NCI-H2196 (cell line): ENCODE measurements around the gene XRN1.
A peak's percentile ranks its signal among the peaks of the same experiment; 100 is the strongest.
"Not testable (repeated sequence)": the region's sequence is repeated elsewhere in the genome, so short reads cannot be mapped to it uniquely, and the experiment has no call there.

ENCODE experiments used
- DNase-seq: peaks from one replicate; lab custom pipeline; 2025; ENCODE audit not compliant: unreplicated experiment; lab: John Stamatoyannopoulos, UW

Gene XRN1, protein sequence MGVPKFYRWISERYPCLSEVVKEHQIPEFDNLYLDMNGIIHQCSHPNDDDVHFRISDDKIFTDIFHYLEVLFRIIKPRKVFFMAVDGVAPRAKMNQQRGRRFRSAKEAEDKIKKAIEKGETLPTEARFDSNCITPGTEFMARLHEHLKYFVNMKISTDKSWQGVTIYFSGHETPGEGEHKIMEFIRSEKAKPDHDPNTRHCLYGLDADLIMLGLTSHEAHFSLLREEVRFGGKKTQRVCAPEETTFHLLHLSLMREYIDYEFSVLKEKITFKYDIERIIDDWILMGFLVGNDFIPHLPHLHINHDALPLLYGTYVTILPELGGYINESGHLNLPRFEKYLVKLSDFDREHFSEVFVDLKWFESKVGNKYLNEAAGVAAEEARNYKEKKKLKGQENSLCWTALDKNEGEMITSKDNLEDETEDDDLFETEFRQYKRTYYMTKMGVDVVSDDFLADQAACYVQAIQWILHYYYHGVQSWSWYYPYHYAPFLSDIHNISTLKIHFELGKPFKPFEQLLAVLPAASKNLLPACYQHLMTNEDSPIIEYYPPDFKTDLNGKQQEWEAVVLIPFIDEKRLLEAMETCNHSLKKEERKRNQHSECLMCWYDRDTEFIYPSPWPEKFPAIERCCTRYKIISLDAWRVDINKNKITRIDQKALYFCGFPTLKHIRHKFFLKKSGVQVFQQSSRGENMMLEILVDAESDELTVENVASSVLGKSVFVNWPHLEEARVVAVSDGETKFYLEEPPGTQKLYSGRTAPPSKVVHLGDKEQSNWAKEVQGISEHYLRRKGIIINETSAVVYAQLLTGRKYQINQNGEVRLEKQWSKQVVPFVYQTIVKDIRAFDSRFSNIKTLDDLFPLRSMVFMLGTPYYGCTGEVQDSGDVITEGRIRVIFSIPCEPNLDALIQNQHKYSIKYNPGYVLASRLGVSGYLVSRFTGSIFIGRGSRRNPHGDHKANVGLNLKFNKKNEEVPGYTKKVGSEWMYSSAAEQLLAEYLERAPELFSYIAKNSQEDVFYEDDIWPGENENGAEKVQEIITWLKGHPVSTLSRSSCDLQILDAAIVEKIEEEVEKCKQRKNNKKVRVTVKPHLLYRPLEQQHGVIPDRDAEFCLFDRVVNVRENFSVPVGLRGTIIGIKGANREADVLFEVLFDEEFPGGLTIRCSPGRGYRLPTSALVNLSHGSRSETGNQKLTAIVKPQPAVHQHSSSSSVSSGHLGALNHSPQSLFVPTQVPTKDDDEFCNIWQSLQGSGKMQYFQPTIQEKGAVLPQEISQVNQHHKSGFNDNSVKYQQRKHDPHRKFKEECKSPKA (N-terminal part only)

DNA sequence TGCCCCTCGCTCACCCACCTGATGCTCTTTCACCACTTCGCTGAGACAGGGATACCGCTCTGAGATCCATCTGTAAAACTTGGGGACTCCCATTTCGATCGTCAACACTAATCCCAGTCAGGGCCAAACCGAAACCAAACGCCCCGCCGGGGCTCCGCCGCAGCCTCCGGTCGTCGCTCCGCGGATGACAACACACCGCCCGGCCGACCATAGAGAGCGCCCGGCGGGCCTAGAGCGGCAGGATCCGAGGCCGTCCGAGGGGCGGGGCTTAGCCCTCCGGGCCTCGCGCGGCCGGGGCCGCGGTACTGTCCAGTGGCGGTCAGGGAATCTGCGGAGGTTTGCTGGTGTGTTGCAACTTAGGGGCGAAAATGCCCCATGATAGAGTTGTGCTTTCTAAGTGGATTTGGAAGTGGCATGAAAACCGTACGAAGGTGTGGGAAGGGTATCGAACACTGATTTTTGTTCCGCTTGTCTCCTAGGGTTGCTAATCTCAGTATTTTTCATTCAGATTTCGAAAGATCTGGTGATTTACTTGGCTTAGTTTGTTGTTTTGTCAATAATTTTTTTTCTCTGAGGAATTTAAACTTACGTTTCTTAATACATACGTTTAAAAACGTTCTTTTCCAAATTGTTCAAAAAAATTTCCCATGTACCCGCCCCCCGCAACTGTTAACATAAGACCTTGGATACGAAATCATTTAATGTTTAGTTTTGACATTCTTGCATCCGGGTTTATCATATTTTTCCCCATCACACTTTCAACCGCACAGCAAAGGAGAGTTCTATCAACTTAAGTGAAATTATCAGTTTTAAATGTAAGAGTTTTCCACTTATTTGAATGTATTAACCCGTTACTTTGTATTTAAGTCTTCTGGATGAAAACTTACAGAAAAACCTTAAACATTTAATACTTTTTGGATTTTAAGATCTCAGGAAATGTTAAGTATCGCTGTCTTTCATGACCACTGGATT lies at the start of gene XRN1:
Gene XRN1, minus strand, starts transcription at position 186 of the 972 bp plus-strand sequence. Its CDS starts 93 bp downstream, at position 93.
- peak; percentile 99 for DNase-seq

DNA sequence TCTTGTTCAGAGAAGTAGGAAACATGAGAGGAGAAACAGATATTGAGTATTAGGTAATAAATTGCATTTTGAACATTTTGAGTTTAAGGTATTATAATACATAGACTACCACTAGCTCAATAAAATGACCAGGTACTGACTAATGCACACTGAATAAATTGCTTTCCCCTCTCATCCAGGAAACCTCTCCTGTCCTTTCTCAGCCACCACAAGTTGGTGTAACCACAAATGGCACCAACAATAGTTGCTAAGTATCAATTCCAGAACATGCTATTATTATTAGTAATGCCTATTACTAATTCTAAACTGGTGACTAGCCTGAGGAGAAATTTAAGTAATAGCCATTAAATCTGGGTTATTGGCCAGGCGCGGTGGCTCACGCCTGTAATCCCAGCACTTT lies 47.3 kb upstream of the XRN1 start:
- DNase-seq: no peak

DNA sequence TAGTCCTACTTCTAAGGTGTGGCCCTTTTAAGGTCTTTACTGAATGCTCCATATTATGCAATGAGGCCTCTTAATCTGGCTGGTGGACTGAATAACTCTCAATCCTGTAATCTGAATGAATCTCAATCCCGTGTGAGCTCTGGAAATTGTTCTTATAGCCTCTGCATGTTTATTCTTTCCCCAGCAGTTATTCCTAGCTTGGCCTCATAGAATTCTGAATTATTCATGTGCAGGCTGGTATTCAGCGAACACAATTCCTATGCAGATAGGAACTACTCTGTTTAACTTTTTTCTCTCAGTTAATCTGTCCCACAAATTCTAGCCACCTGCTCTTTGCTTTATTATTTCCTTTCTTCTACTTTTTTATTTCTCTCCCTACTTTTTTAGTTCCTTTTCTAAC lies 44.3 kb upstream of the XRN1 start:
- DNase-seq: no peak

DNA sequence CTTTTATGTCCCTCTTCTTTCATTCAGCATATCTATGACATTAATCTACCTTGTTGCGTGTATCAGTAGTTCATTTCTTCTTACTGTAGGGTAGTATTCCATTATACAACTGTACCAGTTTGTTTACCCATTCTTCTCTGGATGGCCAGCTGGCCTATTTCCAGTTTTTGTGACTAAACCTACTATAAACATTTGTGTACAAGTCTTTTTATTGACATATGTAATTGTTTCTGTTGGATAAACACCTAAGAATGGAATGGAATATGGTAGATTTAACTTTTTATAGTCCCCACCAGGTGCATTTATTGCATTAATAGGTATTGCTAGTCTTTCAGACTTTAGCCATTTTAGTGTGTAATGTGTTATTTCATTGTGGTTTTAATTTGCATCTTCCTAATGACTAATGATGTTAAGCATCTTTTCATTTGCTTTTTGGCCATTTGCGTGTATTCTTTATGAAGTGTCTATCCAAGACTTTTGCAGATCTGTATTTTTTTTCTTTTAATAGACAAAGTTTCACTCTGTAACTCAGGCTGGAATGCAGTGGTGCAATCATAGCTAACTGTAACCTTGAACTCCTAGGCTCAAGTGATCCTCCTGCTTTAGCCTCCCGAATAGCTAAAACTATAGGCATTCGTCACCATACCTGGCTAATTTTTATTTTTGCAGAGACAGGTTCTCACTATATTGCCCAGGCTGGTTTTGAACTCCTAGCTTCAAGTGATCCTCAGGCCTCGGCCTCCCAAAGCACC lies 41.9 kb upstream of the XRN1 start:
- DNase-seq: no peak

DNA sequence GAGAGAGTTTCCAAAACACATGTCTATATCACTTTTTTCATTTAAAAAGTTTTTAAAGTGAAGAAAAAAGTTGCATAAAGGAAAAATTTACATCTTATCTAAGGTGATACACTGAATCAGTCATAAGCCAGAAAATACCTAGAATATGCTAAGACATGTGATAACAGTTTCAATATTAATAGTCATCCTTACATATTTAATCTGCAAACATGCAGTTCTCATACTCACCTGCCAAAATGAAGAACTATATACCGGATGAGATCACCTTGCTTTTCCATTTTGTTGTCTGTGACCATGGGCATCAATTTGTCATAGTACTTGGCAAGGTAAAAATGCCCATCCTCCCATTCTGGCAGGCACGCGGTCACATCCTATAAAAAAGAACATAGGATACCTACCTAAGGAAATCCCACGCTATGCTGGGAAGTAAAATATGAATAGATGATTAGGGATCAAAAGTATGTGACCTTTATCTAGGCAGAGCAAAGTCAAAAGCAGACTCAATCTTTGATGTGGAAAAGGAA lies 37.1 kb upstream of the XRN1 start:
- no peak for DNase-seq

DNA sequence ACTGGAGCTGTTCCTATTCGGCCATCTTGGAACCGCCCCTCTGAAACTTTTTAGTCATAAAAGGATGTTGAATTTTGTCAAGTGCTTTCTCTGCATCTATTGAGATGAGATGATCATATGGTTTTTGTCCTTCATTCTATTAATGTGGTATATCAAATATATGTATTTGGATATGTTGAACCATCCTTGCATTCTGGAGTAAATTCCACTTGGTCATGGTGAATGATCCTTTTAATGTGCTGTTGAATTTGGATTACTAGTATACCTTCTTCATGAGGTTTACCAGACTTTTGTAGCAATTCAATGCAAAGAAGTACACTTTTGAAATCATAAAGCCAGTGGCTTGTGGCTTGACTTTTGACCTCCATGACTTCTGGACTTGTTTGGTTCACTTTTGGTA lies 33.4 kb upstream of the XRN1 start:
- no peak for DNase-seq

DNA sequence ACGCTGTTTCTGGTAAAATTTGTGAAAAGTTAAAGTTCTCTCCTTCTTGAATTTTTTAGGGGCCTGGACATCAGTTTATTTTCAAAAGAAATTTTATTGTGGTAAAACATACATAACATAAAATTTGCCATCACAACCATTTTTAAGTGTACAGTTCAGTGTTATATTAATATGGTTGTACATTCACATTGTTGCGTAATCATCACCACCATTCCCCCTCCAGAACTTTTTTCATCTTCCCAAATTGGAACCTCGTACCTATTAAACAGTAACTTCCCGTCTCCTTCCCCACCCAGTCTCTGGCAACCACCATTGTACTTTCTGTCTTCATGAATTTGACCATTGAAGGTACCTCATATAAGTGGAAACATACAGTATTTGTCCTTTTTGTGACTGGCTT lies 23.0 kb upstream of the XRN1 start:
- no peak for DNase-seq

DNA sequence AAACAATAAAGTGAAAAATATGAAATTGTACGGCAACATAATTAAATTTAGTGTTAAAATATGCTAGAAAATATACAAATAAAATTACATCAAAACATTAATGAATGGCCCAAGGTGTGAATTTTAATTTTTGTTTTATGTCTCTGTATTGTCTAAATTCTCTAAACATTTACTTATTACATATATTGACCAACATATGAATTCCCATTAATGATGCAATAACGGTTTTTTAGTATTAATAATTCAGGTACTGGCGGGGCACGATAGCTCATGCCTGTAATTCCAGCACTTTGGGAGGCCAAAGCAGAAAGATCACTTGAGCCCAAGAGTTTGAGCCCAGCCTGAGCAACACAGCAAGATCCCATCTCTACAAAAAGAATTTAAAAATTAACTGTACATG lies 20.6 kb upstream of the XRN1 start:
- no peak for DNase-seq

DNA sequence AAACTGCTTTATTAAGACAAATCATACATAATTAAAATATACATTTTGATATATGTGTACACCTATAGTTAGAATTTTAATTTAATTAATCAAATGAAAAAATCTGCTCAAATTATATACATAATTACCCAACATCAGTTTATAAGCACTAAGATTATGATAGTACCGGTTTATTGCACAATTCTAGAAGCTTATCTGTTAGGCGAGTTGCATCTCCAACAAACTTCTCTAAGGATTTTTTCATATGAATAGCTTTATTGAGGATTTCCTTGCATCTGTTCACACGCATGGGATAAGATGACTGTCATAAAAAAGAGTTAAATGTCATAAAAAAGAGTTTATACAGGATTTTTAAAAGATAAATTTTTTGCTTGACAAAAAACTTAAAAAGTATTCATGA lies 19.9 kb upstream of the XRN1 start:
- DNase-seq: no peak

DNA sequence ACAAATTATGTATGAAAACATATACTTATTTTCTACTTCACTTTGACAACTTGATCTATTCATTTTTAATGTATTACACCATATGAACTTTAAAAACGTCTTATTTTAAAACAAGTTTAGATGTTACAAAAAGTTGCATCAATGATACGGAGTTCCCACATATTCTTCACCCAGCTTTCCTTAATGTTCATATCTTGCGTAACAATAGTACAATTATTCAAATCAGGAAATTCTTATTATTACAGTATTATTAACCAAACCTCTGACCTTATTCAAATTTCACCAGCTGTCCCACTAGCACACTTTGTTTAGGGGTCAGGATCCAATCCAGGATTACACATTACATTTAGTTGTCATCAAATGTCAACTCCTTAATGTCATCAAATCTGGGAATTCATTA lies 12.9 kb upstream of the XRN1 start:
- DNase-seq: no peak

DNA sequence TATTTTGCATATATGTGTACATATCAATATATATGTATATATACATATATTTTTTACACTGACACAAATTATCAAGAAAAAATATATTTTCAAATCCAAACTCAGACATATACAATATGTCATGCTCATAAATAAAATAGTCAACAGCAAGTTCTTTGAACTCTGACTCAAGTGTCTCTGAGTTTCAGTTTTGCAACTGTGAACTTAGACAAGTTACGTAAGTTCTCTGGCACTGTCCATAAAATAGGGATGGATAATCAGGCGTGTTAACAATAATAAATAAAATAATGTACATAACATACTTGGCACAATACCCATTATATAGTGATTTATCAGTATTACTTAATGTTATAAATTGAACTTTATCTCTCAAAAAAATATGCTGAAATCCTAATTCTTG lies 12.1 kb upstream of the XRN1 start:
- no peak for DNase-seq

DNA sequence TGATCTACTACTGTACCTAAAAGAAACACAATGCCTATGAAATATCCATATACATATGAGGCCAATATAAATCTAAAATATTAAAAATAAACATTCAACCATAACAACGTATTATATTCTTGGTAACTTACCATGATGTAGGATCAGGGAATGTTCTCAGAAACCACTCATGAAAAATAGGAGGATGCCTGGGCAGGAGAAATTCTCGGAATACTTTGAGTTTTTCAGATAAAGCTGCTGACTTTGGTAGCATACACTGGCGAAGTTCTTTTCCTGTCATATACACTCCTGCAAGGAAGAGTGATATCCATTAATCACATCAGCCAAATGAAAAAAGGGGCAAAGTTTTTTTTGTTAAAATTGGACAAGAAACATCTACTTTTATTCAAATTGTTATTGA lies 11.3 kb upstream of the XRN1 start:
- no peak for DNase-seq

DNA sequence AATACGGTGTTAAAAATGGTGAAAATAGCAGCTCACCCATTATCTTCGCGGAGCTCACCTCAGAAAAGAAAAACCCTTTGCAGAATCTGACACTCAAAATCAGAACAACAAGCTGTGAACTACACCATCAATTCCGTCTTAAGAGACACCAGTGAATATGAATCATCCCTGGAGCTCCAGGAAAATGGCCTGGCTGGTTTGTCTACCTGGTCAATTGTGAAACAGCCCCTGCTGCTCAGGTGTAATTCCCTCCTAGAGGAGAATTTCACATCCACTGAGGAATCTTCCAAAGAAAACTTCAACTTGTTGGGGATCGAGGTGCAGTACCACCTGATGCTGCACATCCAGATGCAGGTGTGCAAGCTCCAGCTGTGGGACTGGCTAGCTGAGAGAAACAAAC lies 3.0 kb upstream of the XRN1 start:
- DNase-seq: no peak

DNA sequence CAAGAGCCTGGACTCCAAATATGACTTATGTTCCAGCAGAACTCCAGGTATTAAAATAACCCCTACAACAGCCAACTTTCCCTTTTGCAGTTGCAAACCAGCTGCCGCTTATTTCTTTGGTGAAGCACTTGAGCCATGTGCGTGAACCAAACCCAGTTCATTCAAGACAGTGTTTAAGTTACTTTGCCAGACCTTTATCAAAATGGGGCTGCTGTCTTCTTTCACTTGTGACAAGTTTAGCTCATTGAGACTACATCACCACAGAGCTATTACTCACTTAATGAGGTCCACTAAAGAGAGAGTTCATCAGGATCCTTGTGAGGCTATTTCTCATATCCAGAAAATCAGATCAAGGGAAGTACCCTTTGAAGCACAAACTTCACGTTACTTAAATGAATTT lies 2.4 kb upstream of the XRN1 start:
- DNase-seq: no peak

DNA sequence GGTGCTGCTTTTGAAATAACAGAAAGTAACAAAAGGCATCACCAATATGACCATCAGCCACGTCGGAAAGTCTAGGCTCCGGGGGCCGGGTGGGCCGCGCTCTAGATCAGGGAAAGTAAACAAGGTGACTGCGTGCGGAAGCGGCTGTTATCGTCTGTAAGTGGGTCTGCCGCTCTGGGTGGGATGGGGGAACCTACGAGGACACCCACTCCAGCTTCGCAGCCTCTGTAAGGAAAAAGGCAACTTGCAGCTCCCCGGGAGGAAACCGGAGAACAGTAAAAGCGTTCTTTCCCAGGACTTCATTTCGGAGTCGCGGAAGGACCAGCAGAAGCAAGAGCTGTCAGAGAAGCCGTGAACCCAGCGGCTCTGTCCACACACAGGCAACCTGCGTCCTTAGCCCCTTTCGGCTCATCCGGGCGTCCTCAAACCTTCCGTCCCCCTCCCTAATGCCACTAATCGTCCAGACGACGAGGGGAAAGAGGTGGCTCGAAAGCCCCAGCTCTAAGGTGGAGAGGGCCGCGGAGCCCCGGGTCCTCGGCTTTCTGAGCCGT lies 461 bp downstream of the XRN1 start:
- DNase-seq: peak; percentile 66

DNA sequence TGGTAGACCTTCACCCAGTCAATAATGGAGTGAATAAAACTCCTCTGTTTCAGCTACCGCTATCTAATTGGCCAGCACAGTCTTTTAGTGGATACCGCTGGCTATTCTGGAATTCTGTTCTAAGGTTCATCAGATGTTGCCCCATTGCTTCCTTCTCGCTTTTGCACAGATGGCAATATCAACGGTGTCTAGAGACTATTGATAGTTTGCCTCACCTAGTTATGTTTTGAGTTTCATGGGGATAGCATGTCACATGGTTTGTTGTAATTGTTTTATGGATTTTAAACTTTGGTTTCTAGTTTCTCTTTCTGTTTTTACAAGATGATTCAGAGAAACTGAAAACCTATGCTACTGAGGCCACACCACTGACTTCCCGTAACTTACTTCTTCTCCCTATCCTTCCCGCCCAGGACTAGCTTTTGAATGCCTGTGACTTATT lies 2.0 kb downstream of the XRN1 start:
- no peak for DNase-seq

DNA sequence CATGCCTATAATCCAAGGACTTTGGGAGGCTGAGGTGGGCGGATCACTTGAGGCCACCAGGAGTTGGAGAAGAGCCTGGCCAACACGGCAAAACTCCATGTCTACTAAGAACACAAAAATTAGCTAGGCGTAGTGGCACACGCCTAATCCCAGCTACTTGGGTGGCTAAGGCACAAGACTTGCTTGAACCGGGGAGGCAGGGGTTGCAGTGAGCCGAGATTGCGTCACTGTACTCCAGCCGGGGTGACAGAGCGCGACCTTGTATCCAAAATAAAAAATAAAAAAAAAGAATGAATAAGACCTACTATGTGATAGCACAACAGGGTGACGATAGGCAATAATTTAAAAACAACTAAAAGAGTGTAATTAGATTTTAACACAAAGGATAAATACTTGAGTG lies 3.5 kb downstream of the XRN1 start:
- DNase-seq: no peak

DNA sequence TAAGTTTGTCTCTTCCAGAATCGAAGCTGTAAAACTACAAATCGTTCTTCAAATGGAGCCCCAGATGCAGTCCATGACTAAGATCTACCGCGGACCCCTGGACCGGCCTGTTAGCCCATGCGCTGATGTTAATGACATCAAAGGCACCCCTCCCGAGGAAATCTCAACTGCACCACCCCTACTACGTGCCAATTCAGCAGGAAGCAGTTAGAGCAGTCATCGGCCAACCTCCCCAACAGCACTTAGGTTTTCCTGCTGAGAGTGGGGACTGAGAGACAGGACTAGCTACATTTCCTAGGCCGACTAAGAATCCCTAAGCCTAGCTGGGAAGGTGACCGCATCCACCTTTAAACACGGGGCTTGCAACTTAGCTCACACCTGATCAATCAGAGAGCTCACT lies 4.8 kb downstream of the XRN1 start:
- DNase-seq: not testable (repeated sequence)
